ENCODE data around the gene ZDHHC8. TPM values are rescaled to one million over a fixed set of nuclear protein-coding genes. Genes with fewer than 3 reads are reported as not detected.

The ZDHHC8 gene
- total RNA-seq, 1 experiment from 2014 or later: 51.7 TPM

DNA sequence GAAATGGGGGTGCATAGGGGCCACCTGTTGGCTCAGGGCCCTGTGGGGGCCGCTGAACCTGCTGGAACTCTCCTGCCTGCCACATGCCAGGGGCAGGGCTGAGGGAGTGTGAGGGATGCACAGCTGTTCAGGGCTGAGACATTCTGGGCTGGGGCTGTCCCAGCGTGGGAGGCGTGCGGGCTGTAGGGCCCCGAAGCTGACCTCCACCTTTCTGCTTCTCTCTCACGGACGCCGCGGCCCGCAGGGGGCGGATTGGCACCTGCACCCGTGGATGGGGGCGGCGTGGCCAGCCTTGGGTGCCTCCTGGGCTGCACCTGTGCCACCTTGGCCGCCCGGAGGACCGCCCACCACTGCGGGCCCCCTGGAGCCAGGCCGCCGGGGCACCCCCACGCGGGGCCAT is 15.2 kb downstream of the ZDHHC8 start:
- Mint-ChIP-seq H3K9me3 (no peaks in the 10 kb centered on the region; a peak in 1 of 5 replicates), H3K4me3 (no peak overlapping the region), H3K36me3 (ENCODE audit: insufficient read depth in 1 of 3, low read depth in 3 of 3) (no peaks in the 10 kb centered on the region; a peak in 1 of 7 replicates), H3K4me1 (no peaks in the 10 kb centered on the region), H3K27me3 (ENCODE audit: low read depth) (no peaks in the 10 kb centered on the region), H3K27ac (peak overlapping the region in 2 of 3 experiments; percentile 65 to 81; a peak in 2 of 7 replicates)
- Histone ChIP-seq H3K9ac (ENCODE audit: extremely low read depth, insufficient read length, low read length) (no peak overlapping the region), H2BK12ac (ENCODE audit: insufficient read length, low read depth, low read length) (no peak overlapping the region), H2BK5ac (ENCODE audit: insufficient read length, low read length) (no peak overlapping the region), H3K23me2 (ENCODE audit: insufficient read length, low read depth, low read length, poor library complexity, severe bottlenecking) (no peaks in the 10 kb centered on the region), H3K4ac (ENCODE audit: low read depth, low read length) (no peak overlapping the region), H3K4me2 (ENCODE audit: insufficient read depth, insufficient read length, low read length) (no peak overlapping the region), H2BK20ac (ENCODE audit: low read depth, low read length, poor library complexity, severe bottlenecking) (no peak overlapping the region), H3K14ac (ENCODE audit: insufficient read depth, low read length) (no peak overlapping the region), H2BK15ac (ENCODE audit: low read depth, low read length) (no peak overlapping the region), H2AK5ac (ENCODE audit: insufficient read length, low read length) (no peak overlapping the region), H3T11ph (ENCODE audit: low read length) (no peak overlapping the region), H3K9me3 (ENCODE audit: control insufficient read depth, low read depth, low read length) (no peaks in the 10 kb centered on the region), H3K18ac (ENCODE audit: insufficient read length, low read depth, low read length) (no peak overlapping the region), H4K5ac (ENCODE audit: insufficient read length, low read depth, low read length) (no peak overlapping the region), H3K4me1 (ENCODE audit: insufficient read depth, low read length) (no peaks in the 10 kb centered on the region), H4K91ac (ENCODE audit: insufficient read length, low read depth, low read length) (no peak overlapping the region), H3K27ac (ENCODE audit: insufficient read length, low read depth, low read length) (no peak overlapping the region), H3K27me3 (ENCODE audit: insufficient read depth, low read length) (no peaks in the 10 kb centered on the region), H2AFZ (ENCODE audit: low read length) (no peak overlapping the region), H3K56ac (ENCODE audit: insufficient read length, low read depth, low read length) (no peak overlapping the region), H3K79me1 (ENCODE audit: insufficient read depth, low read depth, low read length, poor library complexity, severe bottlenecking) (no peaks in the 10 kb centered on the region), H4K20me1 (ENCODE audit: control insufficient read depth, insufficient read depth, insufficient read length) (no peaks in the 10 kb centered on the region), H3K79me2 (ENCODE audit: insufficient read depth, low read length) (no peaks in the 10 kb centered on the region), H4K8ac (replicated peaks; ENCODE audit: insufficient read length, low read depth, low read length) (no peak overlapping the region), H2BK120ac (ENCODE audit: low read depth, low read length, poor library complexity, severe bottlenecking) (no peak overlapping the region), H3K23ac (ENCODE audit: insufficient read length, low read depth, low read length) (no peak overlapping the region)
- WGBS (ENCODE audit: extremely low coverage, insufficient read length, low lambda C conversion rate): no CpG with 5 or more reads among the region's 22 CpGs
- DNase-seq: no peak
- TF ChIP-seq, protein P1, sequence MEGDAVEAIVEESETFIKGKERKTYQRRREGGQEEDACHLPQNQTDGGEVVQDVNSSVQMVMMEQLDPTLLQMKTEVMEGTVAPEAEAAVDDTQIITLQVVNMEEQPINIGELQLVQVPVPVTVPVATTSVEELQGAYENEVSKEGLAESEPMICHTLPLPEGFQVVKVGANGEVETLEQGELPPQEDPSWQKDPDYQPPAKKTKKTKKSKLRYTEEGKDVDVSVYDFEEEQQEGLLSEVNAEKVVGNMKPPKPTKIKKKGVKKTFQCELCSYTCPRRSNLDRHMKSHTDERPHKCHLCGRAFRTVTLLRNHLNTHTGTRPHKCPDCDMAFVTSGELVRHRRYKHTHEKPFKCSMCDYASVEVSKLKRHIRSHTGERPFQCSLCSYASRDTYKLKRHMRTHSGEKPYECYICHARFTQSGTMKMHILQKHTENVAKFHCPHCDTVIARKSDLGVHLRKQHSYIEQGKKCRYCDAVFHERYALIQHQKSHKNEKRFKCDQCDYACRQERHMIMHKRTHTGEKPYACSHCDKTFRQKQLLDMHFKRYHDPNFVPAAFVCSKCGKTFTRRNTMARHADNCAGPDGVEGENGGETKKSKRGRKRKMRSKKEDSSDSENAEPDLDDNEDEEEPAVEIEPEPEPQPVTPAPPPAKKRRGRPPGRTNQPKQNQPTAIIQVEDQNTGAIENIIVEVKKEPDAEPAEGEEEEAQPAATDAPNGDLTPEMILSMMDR (conservative IDR thresholded peaks at IDR 0.05): no peak
